NCI-H526 treated with DMSO at 0.1 percent for 48 hours (cell line): ENCODE data around the gene TXNRD1.
"Not testable (repeated sequence)": the region's sequence is repeated elsewhere in the genome, so short reads cannot be mapped to it uniquely, and the experiment has no call there.

Experiments used
- DNase-seq: peaks from one replicate; lab custom pipeline; 2025; lab: John Stamatoyannopoulos, UW

The TXNRD1 gene

DNA sequence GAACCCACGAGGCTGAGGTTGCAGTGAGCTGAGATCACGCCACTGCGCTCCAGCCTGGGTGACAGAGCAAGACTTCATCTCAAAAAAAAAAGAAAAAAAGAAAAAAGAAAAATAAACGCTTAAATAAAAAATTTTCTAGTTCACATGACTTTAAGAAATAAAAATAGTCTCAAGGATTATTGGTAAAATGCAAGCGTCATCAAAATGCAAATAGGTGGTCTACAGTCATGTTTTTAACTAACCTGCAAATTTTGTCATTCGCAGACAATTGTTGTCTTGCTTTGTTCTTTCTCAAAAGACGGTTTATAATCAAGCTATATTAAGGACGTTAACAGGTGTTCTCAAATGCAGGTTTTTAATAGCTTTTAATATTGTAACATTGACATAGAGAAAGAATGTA, 22.4 kb downstream of the TXNRD1 start:
- DNase-seq = no peak

DNA sequence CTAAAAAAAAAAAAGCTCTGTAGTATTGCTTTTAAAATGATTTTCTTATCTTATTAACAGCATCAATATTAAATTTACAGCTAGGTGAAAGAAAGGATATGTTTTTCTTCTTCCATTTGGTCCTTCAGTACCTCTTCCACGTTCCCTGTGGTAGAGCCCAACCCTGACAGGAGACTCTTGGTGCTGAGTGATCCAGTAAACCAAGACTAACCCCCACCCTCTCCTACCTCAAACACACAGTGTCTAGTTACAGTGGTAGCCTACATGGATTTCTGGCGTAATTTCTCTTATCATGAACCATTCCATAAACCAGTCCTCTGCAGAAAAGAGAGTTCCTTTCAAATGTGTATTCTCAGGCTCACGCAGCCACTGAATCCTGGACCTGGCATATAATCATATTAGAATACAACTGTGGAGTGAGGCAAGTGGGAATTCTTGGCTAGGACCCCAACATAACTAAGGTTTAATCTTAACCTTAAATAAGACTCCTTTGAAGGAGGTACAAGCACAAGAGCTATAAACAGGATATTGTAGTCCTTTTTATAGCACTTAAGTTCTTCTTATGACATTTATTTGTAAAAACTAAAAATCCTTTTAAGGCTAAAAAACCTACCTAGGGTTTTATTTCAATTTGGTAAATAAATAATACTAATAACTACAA, 27.1 kb downstream of the TXNRD1 start:
- no peak for DNase-seq

DNA sequence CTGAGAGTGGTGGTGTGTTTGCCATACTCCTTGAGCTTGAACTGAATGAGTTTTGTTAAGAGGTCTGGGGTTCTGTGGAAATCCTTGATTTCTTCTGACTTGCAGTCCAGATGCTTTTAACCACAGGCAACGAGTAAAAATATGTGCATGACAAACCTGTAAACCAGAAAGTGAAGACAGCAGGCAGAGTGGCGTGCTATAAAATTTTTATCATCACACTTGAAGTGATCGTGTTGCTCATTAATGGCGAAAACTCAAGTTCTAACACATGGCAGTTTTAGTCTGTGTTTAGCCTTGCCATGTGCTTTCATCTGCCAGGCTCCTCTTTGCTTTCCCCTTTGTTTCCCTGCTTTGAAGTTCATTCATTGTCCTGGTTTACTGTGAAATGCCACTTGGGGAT, 28.0 kb downstream of the TXNRD1 start:
- no peak for DNase-seq

DNA sequence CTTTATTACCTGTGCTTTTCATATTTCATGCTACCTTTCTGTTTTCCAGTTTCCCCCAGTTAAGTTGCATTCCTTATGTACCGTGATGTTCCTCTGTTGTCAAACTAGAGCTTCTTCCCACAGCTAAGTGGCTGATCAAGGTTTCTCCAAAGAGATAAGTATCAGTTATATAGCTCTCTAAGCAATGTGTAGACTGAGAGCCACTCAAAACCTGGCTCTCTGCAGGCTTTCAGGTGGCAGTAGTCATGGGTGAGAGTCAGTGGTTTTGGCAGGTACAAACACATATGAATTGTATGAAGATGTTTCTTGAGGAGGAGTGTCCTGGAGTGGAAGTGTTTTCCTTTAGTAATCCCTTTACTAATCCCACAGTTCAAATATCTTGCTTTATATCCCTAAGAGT, 28.4 kb downstream of the TXNRD1 start:
- no peak for DNase-seq

DNA sequence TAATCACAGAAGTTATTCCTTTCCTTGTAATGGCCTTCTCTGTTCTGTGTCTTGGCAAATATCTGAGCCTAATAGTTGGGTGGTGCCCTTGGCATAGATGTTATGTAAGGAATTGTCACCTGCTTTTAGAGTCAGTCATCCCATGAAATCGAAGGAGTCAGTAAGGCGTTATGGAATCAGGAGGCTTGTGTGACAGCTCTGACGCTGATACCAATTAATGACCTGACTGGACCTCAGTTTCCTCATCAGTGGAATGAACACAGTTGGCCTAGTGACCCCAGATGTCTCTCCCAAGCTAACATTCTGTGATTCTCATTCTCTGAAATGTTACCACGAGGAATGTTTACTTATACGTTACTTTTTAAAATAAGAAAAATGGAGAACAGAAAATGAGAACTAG, 32.1 kb downstream of the TXNRD1 start:
- no peak for DNase-seq

DNA sequence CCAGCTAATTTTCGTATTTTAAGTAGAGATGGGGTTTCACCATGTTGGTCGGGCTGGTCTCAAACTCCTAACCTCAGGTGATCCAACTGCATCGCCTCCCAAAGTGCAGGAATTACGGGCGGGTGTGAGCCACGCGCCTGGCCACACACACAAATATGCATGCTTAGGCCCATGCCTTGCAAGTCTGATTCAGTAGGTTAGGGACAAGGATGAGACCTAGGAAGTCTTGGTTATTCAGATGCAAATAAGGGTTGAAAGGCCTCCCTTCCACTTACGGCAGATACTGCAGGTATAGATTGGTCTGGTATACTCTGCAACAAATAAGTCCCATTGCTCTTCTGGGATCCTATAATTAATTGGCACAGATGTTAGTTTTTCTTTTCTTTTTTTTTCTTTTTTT, 32.9 kb downstream of the TXNRD1 start:
- no peak for DNase-seq

DNA sequence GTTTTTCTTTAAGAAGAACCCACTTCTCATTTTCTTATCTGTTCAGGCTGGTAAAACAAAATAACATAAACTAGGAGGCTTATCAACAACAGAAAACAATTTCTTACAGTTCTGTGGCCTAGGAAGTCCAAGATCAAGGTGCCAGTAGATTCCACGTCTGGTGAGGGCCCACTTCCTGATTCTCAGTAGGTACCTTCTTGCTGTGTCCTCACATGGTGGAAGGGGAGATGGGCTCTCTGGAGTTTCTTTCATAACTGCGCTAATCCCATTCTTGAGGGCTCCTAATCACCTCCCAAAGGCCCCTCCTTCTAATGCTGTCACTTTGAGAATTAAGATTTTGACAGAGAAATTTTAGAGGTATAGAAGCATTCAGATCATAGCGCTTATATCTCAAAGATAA, 33.4 kb downstream of the TXNRD1 start:
- DNase-seq = no peak

DNA sequence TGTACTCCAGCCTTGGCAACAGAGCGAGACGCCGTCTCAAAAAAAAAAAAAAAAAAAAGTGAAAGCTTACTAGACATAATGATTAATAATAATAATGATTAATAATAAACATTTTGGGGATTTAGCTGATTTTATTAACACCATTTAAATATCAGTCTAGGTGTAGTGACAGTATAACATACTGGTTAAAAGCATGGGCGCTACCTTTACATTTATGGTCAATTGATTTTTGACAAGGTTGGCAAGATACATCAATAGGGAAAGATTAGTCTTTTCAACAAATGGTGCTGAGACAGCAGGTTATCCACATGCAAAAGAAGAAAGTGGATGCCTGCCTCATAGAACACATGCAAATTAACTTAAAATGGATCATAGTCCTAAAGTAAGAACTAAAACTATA, 34.3 kb downstream of the TXNRD1 start:
- no peak for DNase-seq

DNA sequence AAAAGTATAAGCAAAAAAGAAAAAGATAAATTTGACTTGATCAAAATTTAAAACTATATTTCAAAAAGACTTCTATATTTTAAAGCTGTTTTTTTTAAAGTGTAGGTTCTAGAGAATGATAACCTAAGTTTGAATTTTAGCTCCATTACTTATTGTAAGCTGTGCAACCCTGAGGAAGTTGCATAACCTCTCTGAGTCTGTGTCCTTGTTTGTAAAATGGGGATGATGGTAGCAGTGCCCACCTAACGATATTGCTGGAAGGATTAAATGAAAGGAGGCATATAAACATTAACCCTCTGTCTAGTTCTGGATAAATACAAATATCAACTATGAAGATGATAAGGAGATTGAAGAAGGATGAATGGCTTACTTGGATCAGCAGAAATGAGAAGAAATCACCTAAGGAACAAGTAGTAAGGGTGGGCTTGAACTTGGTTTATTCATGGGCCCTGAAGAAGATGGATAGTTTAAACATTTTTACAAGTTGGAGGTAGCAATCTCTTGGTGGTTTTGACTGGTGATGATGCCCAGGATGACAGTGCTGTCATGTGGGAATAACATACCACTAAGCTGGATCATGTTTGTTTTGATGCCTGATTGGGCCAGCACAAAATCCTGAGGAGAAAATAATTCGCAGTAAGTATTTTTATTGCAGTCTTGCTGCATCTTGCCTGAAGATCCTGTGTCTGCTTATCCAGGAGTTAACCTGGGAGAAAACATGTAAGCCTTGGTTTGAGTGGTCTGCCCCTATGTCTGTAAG, 35.0 kb downstream of the TXNRD1 start:
- DNase-seq = no peak

DNA sequence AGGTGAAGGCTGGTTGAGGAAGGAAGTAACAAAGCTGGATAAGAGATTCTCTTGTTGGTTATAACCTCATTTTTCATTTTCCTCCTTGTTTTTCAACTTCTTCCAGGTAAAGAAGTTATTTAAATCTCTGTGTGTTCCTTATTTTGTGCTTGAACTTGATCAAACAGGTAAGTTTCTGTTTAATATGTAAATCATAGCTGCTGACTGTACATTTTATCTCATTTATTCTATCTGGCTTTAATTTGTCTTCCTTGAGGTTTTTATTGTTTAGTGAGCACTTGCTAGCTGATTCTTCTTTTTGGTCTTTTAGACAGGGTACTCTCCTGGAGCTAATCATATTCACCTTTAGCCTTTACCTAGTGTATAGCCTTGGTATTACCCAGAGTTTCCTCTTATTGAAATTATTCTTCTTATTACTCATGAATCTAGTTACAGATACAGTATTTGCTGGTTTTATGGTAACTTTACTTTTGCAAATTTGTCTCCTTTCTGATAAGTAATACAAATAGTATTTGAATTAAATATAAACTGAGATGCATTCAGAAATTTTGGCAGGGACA, 42.4 kb downstream of the TXNRD1 start:
- no peak for DNase-seq

DNA sequence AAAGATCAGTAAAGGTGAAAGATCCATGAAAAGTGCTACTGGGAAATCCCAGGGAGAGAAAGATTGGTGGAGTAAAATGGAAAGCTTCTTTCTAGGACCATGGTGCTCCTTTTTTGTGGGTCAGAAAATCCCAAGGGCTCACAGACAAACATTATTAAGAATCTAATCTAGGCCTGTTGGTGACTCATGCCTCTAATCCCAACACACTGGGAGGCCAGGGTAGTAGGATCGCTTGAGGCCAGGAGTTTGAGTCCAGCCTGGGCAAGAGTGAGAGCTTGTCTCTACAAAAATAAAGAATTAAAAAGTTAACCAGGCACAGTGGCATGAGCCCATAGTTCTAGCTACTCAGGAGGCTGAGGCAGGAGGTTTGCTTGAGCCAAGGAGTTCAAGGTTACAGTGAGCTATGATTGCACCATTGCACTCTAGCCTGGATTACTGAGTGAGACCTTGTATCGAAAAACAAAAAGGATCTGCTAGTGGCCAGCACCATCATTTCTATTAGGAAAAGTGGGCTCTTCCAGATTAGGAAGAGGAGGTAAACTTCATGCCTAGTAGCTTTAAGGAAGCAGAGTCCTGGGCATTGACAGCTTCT, 43.0 kb downstream of the TXNRD1 start:
- DNase-seq = no peak

DNA sequence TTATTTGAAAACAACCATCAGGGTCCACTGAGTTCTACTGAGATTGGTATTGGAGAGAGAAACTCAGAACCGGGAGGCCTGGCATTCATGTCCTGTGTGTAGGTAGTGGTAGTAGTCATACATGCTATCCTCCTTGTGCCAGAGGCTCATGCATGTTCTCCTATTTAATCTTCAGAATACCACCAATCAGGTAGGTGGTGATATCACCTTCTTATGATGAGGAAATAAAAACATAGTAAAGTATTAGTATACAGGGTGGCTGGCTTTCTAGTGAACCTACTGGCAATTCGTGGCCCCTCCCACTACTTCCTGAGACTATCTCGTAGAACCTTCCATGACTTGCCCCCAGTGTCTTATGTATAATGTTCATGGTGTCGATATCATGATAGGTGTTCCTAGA, 47.4 kb downstream of the TXNRD1 start:
- no peak for DNase-seq

DNA sequence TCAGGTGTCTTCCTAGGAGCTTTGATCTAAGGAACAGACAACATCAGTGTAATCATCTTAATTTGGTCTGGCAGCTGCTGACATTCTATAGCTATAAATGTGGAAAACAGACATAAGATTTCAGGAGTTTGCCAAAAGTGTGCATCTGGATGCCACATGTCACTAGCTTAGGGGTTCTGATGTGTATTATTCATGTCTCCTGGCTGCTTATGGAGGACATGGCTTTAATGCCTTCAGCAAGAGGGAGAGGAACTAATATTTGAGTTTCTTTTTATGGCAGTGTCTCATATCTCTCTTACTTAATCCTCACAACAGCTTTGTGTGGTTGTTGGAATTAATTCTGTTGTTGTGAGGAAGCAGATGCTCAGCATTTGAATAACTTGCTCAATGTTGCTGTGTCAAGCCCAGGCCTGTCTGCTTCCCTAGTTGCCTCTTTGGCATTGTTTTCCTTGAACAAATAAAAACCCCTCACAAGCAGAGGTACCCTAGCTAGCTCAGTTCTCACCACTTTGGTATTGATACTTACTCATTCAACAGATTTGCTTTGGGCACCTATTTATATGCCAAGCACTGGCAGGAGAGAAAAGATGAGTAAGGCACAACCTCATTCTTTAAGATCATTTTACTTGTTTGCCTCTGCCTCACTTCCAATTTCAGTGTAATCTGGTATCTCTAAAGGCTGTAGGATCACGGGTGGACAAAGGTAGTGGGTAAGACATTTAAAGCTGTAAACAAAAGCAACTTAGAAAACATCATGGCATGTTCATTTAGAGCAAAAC, 48.2 kb downstream of the TXNRD1 start:
- DNase-seq = peak; percentile 85

DNA sequence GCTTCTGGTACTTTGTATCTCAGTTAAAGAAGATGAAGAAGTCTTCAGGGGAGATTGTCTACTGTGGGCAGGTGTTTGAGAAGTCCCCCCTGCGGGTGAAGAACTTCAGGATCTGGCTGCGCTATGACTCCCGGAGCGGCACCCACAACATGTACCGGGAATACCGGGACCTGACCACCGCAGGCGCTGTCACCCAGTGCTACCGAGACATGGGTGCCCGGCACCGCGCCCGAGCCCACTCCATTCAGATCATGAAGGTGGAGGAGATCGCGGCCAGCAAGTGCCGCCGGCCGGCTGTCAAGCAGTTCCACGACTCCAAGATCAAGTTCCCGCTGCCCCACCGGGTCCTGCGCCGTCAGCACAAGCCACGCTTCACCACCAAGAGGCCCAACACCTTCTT, 49.9 kb downstream of the TXNRD1 start:
- not testable (repeated sequence) for DNase-seq

DNA sequence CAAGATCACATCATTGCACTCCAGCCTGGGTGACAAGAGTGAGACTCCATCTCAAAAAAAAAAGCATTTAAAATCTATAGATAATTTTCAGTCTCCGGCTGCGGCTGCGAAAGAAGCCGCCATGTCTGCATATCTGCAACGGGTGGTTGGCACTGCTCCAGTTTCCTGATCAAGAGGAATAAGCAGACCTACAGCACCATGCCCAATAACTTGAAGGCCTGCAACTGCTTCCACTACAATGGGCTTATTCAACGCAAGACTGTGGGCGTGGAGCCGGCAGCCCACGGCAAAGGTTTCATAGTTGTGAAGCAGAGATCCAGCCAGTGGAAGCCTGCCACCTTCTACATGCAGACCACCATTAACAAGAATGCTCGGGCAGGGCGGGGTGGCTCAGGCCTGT, 57.4 kb downstream of the TXNRD1 start:
- no peak for DNase-seq

DNA sequence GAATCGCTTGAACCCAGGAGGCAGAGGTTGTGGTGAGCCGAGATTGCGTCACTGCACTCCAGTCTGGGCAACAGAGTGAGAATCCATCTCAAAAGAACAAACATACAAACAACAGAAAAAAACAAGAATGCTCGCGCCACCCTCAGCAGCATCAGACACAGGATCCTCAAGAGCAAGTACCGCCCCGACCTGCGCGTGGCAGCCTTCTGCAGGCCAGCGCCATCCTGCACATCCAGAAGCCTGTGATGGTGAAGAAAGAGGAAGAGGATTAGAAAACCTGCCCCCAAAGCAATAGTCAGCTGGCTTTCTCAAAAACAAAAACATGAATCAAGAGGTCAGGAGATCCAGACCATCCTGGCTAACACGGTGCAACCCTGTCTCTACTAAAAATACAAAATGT, 57.9 kb downstream of the TXNRD1 start:
- DNase-seq = no peak

DNA sequence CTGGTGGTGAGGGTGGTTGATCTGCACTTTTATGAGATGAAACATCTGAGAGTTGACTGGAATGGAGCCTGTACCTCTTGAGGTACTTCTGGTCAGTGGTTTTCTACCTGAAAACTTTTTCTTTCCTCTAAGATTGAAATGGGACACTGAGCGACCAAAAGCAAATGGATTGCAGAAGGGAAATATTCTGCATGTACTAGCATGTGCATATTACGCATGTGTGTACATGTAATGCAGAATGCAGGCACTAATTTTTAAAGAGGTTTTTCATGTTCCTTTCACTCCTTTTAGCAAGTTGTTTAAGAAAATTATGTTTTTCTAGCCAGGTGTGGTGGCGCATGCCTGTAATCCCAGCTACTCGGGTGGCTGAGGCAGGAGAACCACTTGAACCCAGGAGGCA, 59.2 kb downstream of the TXNRD1 start:
- DNase-seq = no peak

DNA sequence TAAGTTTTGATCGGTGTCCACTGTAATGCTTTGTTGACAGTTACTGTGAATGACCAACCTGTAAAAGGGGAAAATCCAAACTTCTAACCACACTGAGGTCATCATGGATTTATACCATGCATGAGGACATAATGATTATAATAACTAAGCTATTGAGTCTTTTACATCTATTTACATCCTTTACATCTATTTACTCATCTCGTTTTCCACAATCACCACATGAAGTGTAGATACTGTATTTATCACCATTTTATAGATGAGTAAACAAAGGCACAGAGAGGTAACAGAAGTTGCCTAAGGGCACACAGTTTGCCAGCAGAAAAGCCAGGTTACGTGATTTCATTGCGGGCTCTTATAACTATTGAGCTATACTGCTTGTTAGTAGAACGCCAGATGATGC, 60.1 kb downstream of the TXNRD1 start:
- no peak for DNase-seq

DNA sequence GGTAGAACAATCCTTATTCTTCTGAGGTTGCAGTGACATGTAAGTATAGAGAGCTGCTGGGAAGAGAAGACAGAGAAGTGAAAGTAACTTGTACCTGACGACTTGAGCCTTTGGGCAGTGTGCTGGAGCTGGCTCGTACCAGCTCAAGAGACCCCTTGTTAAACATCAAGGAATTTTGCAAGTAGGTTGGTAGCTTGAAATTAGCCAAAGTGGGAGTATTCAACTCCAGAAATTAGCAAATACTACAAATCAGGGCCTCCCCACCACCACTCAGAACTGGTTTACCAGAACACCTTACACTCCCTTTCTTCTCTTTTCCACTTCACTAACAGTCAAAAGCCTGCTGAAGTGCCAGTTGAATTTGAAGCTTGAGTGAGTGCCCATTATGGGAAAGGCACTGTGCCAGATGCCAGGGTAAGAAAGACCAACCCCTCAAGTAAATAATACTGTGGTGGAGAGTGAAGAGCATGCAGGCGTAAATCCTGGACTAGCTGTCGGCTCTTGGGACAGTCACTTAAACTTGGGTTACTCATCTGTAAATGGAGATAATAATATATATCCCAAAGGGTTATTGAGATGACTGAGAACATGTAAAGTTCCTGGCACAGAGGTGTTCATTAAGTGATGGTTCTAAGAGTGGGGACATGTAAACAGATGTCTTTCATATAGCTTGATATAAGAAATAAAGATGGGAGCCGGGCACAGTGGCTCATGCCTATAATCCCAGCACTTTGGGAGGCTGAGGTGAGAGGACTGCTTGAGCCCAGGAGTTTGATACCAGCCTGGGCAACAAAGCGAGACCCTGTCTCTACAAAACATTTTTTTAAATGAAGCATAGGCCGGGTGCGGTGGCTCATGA, 60.9 kb downstream of the TXNRD1 start:
- DNase-seq = no peak

DNA sequence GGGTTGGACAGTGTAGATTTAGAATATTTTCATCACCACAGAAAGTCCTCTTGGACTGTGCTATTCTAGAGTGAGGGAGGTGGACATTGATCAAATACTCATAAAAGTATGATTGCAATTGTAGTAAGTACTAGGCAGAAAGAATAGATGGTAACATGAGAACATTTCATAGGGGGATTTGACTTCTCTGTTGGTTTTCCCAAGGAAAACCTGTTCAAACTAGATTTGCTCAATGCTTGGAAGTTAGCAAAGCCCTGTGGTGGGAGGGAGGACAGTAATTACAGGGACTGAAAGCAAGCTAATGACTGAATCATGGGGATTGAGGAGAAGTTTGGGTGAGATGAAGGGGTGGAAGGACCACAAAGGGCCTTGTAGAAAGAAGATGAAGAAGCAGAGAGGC, 63.6 kb downstream of the TXNRD1 start:
- DNase-seq = no peak

DNA sequence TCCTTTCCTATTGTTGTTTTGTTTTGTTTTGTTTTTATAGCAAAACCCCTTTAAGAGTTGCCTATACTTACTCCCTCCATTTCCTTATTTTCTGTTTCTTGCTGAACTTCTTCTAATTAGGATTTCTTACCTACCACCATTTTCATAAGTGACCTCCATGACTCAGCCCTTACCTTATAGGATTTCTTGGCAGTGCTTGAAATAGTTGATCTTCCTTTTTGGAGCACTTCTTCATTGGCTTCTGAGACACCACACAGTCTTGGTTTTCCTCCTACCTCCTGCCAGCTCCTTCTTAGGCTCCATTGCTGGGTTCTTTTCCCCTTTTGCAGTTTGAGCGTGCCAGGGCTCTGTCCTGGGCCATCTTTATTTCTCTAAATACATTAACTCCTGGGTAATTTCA, 64.5 kb downstream of the TXNRD1 start:
- no peak for DNase-seq
